ENCODE results near the gene CABLES2.

The CABLES2 gene

GRCh38 chr20:62350098-62350628 lies 56.9 kb downstream of the CABLES2 start:
- DNase-seq (ENCODE audit: low spot score), result no peak

- no peak for DNase-seq (ENCODE audit: low spot score)
Measured at GRCh38 chr20:62349556-62350097, 57.5 kb downstream of the CABLES2 start.

- no peak for DNase-seq (ENCODE audit: low spot score)
Measured at GRCh38 chr20:62348604-62349003, 58.5 kb downstream of the CABLES2 start.

- no peak for DNase-seq (ENCODE audit: low spot score)
Measured at GRCh38 chr20:62347445-62347844, 59.6 kb downstream of the CABLES2 start.

- DNase-seq (ENCODE audit: low spot score), result no peak
Measured at GRCh38 chr20:62347151-62347404, 60.0 kb downstream of the CABLES2 start.

GRCh38 chr20:62346398-62347150 lies 60.5 kb downstream of the CABLES2 start:
- no peak for DNase-seq (ENCODE audit: low spot score)

- no peak for DNase-seq (ENCODE audit: low spot score)
Measured at GRCh38 chr20:62345681-62346370, 61.3 kb downstream of the CABLES2 start.

- no peak for DNase-seq (ENCODE audit: low spot score)
Measured at GRCh38 chr20:62344782-62345181, 62.3 kb downstream of the CABLES2 start.

GRCh38 chr20:62344092-62344491 lies 63.0 kb downstream of the CABLES2 start:
- DNase-seq (ENCODE audit: low spot score), result no peak

- DNase-seq (ENCODE audit: low spot score), result no peak
Measured at GRCh38 chr20:62342910-62343309, 64.2 kb downstream of the CABLES2 start.

GRCh38 chr20:62339647-62340062 lies 67.4 kb downstream of the CABLES2 start:
- no peak for DNase-seq (ENCODE audit: low spot score)
